HG03108 (cell line): ENCODE results near the gene BEST1.
A peak's percentile ranks its signal among the peaks of the same experiment; 100 is the strongest.
"Not testable (repeated sequence)": the region's sequence is repeated elsewhere in the genome, so short reads cannot be mapped to it uniquely, and the experiment has no call there.

Experiments used
- ATAC-seq: cut with Tn5 transposase; IDR thresholded peaks from one replicate; pipeline ENCODE4 v1.9.1; 2021; ENCODE audit warnings: moderate library complexity; ENCODE audit not compliant: unreplicated experiment

Gene BEST1

GRCh38 chr11:61963016-61963281, 12.8 kb downstream of the BEST1 start:
- ATAC-seq = no peak

- peak; percentile 24 for ATAC-seq
Observed at GRCh38 chr11:61963282-61964057, 13.3 kb downstream of the BEST1 start.

GRCh38 chr11:61964058-61964665, 14.0 kb downstream of the BEST1 start:
- no peak for ATAC-seq

GRCh38 chr11:61964666-61965271, 14.6 kb downstream of the BEST1 start:
- ATAC-seq = not testable (repeated sequence)

- ATAC-seq = no peak
Observed at GRCh38 chr11:61966734-61967115, 16.6 kb downstream of the BEST1 start.

- peak; percentile 45 for ATAC-seq
Observed at GRCh38 chr11:61967116-61967923, 17.2 kb downstream of the BEST1 start, which contains the start of gene FTH1. Gene FTH1 (minus strand): TSS chr11:61967634. CDS start chr11:61967425, 209 bp downstream.

GRCh38 chr11:61967924-61968757, 18.0 kb downstream of the BEST1 start:
- peak; percentile 20 for ATAC-seq

GRCh38 chr11:61968758-61969390, 18.7 kb downstream of the BEST1 start:
- no peak for ATAC-seq

- ATAC-seq = no peak
Observed at GRCh38 chr11:61969391-61969758, 19.2 kb downstream of the BEST1 start.

- no peak for ATAC-seq
Observed at GRCh38 chr11:61969838-61970662, 19.9 kb downstream of the BEST1 start.

- no peak for ATAC-seq
Observed at GRCh38 chr11:61971248-61972111, 21.3 kb downstream of the BEST1 start.

- no peak for ATAC-seq
Observed at GRCh38 chr11:61972112-61972671, 22.0 kb downstream of the BEST1 start.

GRCh38 chr11:61972672-61973475, 22.7 kb downstream of the BEST1 start:
- ATAC-seq = no peak

- ATAC-seq = no peak
Observed at GRCh38 chr11:61973476-61974162, 23.5 kb downstream of the BEST1 start.

GRCh38 chr11:61974766-61975631, 24.8 kb downstream of the BEST1 start:
- no peak for ATAC-seq
